ENCODE measurements around the gene HLA-DMB. TPM values are rescaled to one million over a fixed set of nuclear protein-coding genes. Genes with fewer than 3 reads are reported as not detected.
A peak's percentile ranks its signal among the peaks of the same experiment; 100 is the strongest.

HLA-DMB gene
- total RNA-seq, 1 donor from 2014 or later: not detected

DNA sequence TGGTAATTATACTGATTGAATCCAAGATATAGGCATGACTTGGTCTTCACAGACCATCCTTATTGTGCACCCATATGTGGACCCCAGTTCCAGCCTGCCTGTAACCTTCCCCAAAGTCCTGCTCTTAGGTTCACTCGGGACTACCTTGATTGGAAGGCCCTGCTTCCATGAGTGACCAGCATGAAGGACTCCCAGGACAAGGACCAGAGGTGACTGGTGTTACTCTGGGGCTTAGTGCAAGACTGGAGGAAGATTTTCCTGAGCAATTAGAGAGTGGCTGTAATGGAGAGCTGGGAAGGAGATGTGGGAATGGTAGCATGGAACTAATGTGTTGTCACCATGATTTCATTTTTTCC lies 42.6 kb upstream of the HLA-DMB start:
- H3K4me1 Mint-ChIP-seq (ENCODE audit: unreplicated experiment): peaks cover 5% of the 10 kb centered on the region
- peaks cover 22% of the 10 kb centered on the region for H3K27me3 Mint-ChIP-seq (ENCODE audit: unreplicated experiment)
- no peak for DNase-seq (ENCODE audit: extremely low spot score, unreplicated experiment)
- peaks cover 30% of the 10 kb centered on the region for H3K36me3 Mint-ChIP-seq (ENCODE audit: unreplicated experiment)
- no peaks in the 10 kb centered on the region for H3K9me3 Mint-ChIP-seq (ENCODE audit: unreplicated experiment)
- H3K27ac Mint-ChIP-seq (ENCODE audit: unreplicated experiment): peak overlapping the region; percentile 24
- TF ChIP-seq, protein P1, sequence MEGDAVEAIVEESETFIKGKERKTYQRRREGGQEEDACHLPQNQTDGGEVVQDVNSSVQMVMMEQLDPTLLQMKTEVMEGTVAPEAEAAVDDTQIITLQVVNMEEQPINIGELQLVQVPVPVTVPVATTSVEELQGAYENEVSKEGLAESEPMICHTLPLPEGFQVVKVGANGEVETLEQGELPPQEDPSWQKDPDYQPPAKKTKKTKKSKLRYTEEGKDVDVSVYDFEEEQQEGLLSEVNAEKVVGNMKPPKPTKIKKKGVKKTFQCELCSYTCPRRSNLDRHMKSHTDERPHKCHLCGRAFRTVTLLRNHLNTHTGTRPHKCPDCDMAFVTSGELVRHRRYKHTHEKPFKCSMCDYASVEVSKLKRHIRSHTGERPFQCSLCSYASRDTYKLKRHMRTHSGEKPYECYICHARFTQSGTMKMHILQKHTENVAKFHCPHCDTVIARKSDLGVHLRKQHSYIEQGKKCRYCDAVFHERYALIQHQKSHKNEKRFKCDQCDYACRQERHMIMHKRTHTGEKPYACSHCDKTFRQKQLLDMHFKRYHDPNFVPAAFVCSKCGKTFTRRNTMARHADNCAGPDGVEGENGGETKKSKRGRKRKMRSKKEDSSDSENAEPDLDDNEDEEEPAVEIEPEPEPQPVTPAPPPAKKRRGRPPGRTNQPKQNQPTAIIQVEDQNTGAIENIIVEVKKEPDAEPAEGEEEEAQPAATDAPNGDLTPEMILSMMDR (IDR thresholded peaks at IDR 0.05): no peak
- H3K4me3 Mint-ChIP-seq (ENCODE audit: unreplicated experiment): no peak overlapping the region

DNA sequence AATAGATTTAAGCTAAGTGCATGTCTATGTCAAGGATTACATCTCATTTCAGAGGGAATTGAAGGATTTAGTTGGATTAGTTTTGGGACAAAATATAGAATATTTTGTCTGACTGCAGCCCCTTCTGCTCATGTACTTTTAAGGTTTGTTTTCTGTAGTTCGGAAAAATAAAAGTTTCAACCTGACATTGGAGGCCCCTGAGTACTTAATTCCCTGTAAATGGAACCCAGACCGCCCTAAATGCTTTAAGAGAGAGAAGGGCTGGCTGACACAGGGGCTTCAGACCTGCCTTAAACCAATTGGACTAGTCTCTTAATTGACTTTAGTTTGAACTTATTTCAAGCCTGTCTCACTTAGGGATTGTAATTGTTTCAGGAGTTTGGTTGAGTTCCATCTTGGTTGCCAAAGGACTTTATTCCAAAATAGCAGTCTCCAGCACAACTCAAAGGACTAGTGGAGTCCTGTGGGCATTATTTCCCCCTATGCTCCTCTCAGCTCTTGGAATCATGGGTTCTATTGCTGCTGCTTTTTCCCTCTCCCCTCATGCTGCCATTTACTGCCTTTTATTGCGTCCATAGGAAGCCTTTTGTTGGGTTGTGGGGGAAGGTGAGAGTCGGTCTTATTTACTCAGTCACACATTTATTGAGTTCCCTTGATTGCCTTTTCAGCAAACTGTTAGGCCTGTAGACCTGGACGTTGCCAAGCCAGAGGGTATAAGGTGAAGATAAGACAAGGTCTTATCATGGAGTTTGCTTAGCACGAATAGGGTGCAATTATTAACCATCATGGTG lies 42.1 kb upstream of the HLA-DMB start:
- peaks cover 11% of the 10 kb centered on the region for H3K4me1 Mint-ChIP-seq (ENCODE audit: unreplicated experiment)

DNA sequence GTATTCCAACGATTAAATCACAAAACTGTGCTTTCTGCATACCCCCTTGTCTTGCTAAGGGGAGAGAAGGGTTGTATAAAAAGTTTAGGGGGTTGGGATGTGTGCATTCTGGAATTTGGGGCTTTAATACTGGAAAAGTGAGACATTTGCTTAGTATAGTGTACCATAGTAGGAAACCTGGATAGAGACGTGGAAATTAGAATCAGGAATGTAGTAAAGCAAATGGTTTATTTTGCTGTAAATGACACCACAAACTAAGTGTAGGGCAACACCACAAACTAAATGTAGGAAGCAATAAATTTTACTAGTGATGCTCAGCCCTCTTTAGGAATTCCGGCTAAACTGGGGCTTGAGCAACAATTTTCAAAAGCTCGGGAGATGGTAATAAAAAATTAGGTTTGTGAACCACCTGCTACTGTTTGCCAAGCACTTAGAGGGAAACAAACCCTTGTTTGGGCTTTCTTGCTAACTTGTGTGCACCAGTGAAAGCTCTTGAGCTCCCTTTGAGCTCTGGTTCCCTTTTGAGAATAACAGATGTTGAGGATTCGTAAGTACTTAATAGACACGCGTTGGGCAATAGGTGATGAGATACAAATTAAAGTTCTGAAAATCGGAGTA lies 41.4 kb upstream of the HLA-DMB start:
- no peak overlapping the region for H3K27ac Mint-ChIP-seq (ENCODE audit: unreplicated experiment)
- peaks cover 17% of the 10 kb centered on the region for H3K4me1 Mint-ChIP-seq (ENCODE audit: unreplicated experiment)
- TF ChIP-seq, protein P1 (IDR thresholded peaks at IDR 0.05): no peak
- DNase-seq (ENCODE audit: extremely low spot score, unreplicated experiment): no peak
- H3K9me3 Mint-ChIP-seq (ENCODE audit: unreplicated experiment): no peaks in the 10 kb centered on the region
- peaks cover 9% of the 10 kb centered on the region for H3K27me3 Mint-ChIP-seq (ENCODE audit: unreplicated experiment)
- peaks cover 43% of the 10 kb centered on the region for H3K36me3 Mint-ChIP-seq (ENCODE audit: unreplicated experiment)
- no peak overlapping the region for H3K4me3 Mint-ChIP-seq (ENCODE audit: unreplicated experiment)

More for the DNA sequence above, 42.1 kb upstream of the HLA-DMB start:
- peak overlapping the region; percentile 10 for H3K27ac Mint-ChIP-seq (ENCODE audit: unreplicated experiment)
- peaks cover 36% of the 10 kb centered on the region for H3K36me3 Mint-ChIP-seq (ENCODE audit: unreplicated experiment)
- no peak overlapping the region for H3K4me3 Mint-ChIP-seq (ENCODE audit: unreplicated experiment)
- TF ChIP-seq, protein P1 (IDR thresholded peaks at IDR 0.05): no peak
- H3K27me3 Mint-ChIP-seq (ENCODE audit: unreplicated experiment): peaks cover 16% of the 10 kb centered on the region
- H3K9me3 Mint-ChIP-seq (ENCODE audit: unreplicated experiment): no peaks in the 10 kb centered on the region
- DNase-seq (ENCODE audit: extremely low spot score, unreplicated experiment): no peak

DNA sequence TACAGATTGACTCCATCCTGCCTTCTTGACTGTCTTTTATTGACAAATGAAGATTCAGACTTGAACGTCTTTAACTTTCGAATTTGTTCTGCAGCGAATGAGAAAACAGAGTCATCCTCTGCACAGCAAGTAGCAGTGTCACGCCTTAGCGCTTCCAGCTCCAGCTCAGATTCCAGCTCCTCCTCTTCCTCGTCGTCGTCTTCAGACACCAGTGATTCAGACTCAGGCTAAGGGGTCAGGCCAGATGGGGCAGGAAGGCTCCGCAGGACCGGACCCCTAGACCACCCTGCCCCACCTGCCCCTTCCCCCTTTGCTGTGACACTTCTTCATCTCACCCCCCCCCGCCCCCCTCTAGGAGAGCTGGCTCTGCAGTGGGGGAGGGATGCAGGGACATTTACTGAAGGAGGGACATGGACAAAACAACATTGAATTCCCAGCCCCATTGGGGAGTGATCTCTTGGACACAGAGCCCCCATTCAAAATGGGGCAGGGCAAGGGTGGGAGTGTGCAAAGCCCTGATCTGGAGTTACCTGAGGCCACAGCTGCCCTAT lies 39.7 kb upstream of the HLA-DMB start:
- TF ChIP-seq, protein P1 (IDR thresholded peaks at IDR 0.05): no peak
- Mint-ChIP-seq H3K9me3 (ENCODE audit: unreplicated experiment) (no peaks in the 10 kb centered on the region), H3K36me3 (ENCODE audit: unreplicated experiment) (peaks cover 59% of the 10 kb centered on the region), H3K4me1 (ENCODE audit: unreplicated experiment) (peaks cover 32% of the 10 kb centered on the region), H3K27me3 (ENCODE audit: unreplicated experiment) (peaks cover 2% of the 10 kb centered on the region), H3K4me3 (ENCODE audit: unreplicated experiment) (no peak overlapping the region), H3K27ac (ENCODE audit: unreplicated experiment) (peak overlapping the region; percentile 31)
- no peak for DNase-seq (ENCODE audit: extremely low spot score, unreplicated experiment)
